Suprapubic skin (tissue), 4 donors: ENCODE measurements around the gene ATL2.

Experiments
- CTCF ChIP-seq, 2 donors: fragments of 200-600 bp in 1 of 2; fragments of 450-650 bp in 1 of 2; sonication (generic) in 1 of 2; IDR thresholded peaks; one replicate each; pipeline ENCODE4 v1.5.1; 2016 to 2019; ENCODE audit warnings: antibody characterized with exemption in 2 of 2, mild to moderate bottlenecking in 1 of 2, moderate library complexity in 1 of 2
- EP300 ChIP-seq: sonication (generic); formaldehyde crosslinking; IDR thresholded peaks from one replicate; pipeline ENCODE4 v1.6.1; 2017; ENCODE audit warnings: antibody characterized with exemption
- POLR2A ChIP-seq, 2 donors: fragments of 450-650 bp; IDR thresholded peaks; one replicate each; pipeline ENCODE4 v1.6.1; 2017; ENCODE audit warnings: antibody characterized with exemption in 2 of 2, mild to moderate bottlenecking in 2 of 2, moderate library complexity in 2 of 2
- POLR2AphosphoS5 ChIP-seq, 3 donors: sonication (generic); formaldehyde crosslinking; IDR thresholded peaks; one replicate each; pipeline ENCODE4 v1.6.1; 2017; ENCODE audit warnings: antibody characterized with exemption in 3 of 3

- TF ChIP-seq CTCF (IDR thresholded peaks at IDR 0.05) = no peak
- no peak for TF ChIP-seq EP300
- no peak for TF ChIP-seq POLR2AphosphoS5 (IDR thresholded peaks at IDR 0.05)
- no peak for TF ChIP-seq POLR2A (IDR thresholded peaks at IDR 0.05)
Observed at GRCh38 chr2:38248707-38249106, 128.4 kb downstream of the ATL2 start.
